Small intestine (tissue), 7 donors: ENCODE results near the gene CACNA1I. TPM values are rescaled to one million over a fixed set of nuclear protein-coding genes. Genes with fewer than 3 reads are reported as not detected.

ENCODE experiments used
- DNase-seq, 2 donors: peaks; one replicate each; pipeline versions ENCODE4 v3.0.0 to v3.0.0-alpha.2; 2013
- FAIRE-seq: peaks from 2 replicates; lab custom pipeline; 2012; peaks lifted over from hg19 to GRCh38; lab: Jason Lieb, UNC
- H3K27ac ChIP-seq, 3 donors: one replicate each; pipeline ENCODE4 v1.5.1; 2013; ENCODE audit warnings: low read length in 2 of 3, mild to moderate bottlenecking in 2 of 3, control low read depth in 1 of 3, inconsistent platforms in 1 of 3, low read depth in 1 of 3, moderate library complexity in 1 of 3
- H3K27me3 ChIP-seq, 3 donors: one replicate each; pipeline ENCODE4 v1.6.1; 2013; ENCODE audit warnings: low read length in 3 of 3, inconsistent platforms in 1 of 3; ENCODE audit not compliant: control insufficient read depth in 3 of 3, insufficient read depth in 3 of 3
- H3K36me3 ChIP-seq, 3 donors: one replicate each; pipeline ENCODE4 v1.6.1; 2013; ENCODE audit warnings: low read length in 3 of 3, inconsistent platforms in 1 of 3, low read depth in 1 of 3, mild to moderate bottlenecking in 1 of 3, moderate library complexity in 1 of 3; ENCODE audit not compliant: control insufficient read depth in 3 of 3, insufficient read depth in 2 of 3
- H3K4me1 ChIP-seq, 3 donors: one replicate each; pipeline ENCODE4 v1.6.1; 2013; ENCODE audit warnings: low read length in 2 of 3, inconsistent platforms in 1 of 3, low read depth in 1 of 3, mild to moderate bottlenecking in 1 of 3, moderate library complexity in 1 of 3; ENCODE audit not compliant: control insufficient read depth in 3 of 3, insufficient read depth in 2 of 3
- H3K4me3 ChIP-seq, 3 donors: one replicate each; pipeline ENCODE4 v1.5.1; 2013; ENCODE audit warnings: low read length in 3 of 3, control low read depth in 1 of 3, inconsistent platforms in 1 of 3, low read depth in 1 of 3, mild to moderate bottlenecking in 1 of 3, moderate library complexity in 1 of 3
- H3K9me3 ChIP-seq, 2 donors: one replicate each; pipeline ENCODE4 v1.6.1; 2013; ENCODE audit warnings: low read depth in 1 of 2, low read length in 1 of 2; ENCODE audit not compliant: control insufficient read depth in 2 of 2, insufficient read depth in 1 of 2
- WGBS, 3 donors: extraction: QIAGEN DNeasy Blood & Tissue Kit; methylation state at CpG; one replicate each; pipeline ENCODE4 v1.1.7; 2013; 5-methylcytosine and 5-hydroxymethylcytosine counted together
- polyA plus RNA-seq, 4 donors: library from polyadenylated mRNA; stranded (reverse) in 3 of 4; unstranded in 1 of 4; fragments of 200-250 nt in 3 of 4; fragments of 120-200 nt in 1 of 4; gene quantifications; one replicate each; pipeline versions ENCODE4 v1.2.1 to v1.2.3, GENCODE V29; 2013
- donor health status: healthy with polysubstance abuse.
- donor health status: control.
- donor health status: control.
- donor health status: Bipolar disorder and iron deficiency.
- donor health status: healthy.

The CACNA1I gene
- polyA plus RNA-seq, 4 donors = under 0.01 to 0.25 (median 0.18) TPM; not detected in 1

DNA sequence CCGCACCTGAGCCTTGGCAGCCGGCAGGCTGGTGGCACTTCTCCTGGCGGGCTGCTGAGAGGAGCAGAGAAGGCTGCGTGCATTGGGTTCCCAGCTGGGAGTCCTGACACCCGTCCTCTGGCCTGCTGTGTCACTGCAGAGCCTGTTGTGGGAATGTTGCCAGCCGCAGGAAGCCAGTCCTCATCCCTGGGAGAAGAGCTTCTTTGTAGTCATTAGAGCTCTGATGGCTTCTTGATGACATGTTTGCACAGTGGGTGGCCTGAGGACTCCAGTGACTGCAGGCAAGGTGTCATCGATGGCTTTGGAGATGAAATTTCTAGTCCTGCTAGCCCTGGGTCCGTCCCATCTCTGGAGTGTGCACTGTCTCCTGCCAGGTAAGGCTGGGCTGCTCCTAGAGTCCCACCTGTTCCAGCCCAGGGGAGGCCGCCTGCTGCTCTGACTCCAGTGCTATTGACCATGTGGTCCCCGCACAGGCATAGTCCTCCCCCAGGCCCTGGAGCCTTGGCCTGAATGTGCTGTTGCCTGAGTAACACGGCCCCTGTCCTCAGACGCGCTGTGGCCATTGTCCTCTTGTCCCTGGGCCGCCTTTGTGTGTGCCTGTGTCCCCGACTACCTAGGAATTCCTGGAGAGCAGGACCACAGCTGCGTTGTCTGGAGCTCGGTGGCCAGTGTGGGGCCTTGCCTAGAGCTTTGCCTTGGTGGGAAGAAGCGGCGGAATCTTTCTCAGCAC is 129.2 kb downstream of the CACNA1I start:
- DNase-seq (no peak), FAIRE-seq (no peak)
- H3K4me3 ChIP-seq = no peak overlapping the region
- no peaks in the 10 kb centered on the region for H3K4me1 ChIP-seq
- no peak overlapping the region for H3K27ac ChIP-seq
- no peaks in the 10 kb centered on the region for H3K9me3 ChIP-seq
- WGBS, 3 donors = 81 to 82% (median 82%) methylated on average over 19 of the region's 19 CpGs
- H3K27me3 ChIP-seq = peaks cover 0 to 16% (median 0%) of the 10 kb centered on the region in 3 donors
- H3K36me3 ChIP-seq = no peaks in the 10 kb centered on the region

- no peaks in the 10 kb centered on the region for H3K36me3 ChIP-seq
- H3K4me3 ChIP-seq = no peak overlapping the region
- H3K27ac ChIP-seq = no peak overlapping the region
- DNase-seq = no peak
- no peaks in the 10 kb centered on the region for H3K4me1 ChIP-seq
- H3K27me3 ChIP-seq = peaks cover 0 to 9% (median 0%) of the 10 kb centered on the region in 3 donors
- WGBS, 3 donors = 73 to 90% (median 79%) methylated on average over 7 of the region's 7 CpGs
- FAIRE-seq = no peak
- no peaks in the 10 kb centered on the region for H3K9me3 ChIP-seq
Observed at GRCh38 chr22:39700565-39700964, 130.0 kb downstream of the CACNA1I start.

- WGBS, 3 donors = 74 to 82% (median 82%) methylated on average over 8 of the region's 8 CpGs
- FAIRE-seq = no peak
Observed at GRCh38 chr22:39703091-39703490, 132.5 kb downstream of the CACNA1I start.

DNA sequence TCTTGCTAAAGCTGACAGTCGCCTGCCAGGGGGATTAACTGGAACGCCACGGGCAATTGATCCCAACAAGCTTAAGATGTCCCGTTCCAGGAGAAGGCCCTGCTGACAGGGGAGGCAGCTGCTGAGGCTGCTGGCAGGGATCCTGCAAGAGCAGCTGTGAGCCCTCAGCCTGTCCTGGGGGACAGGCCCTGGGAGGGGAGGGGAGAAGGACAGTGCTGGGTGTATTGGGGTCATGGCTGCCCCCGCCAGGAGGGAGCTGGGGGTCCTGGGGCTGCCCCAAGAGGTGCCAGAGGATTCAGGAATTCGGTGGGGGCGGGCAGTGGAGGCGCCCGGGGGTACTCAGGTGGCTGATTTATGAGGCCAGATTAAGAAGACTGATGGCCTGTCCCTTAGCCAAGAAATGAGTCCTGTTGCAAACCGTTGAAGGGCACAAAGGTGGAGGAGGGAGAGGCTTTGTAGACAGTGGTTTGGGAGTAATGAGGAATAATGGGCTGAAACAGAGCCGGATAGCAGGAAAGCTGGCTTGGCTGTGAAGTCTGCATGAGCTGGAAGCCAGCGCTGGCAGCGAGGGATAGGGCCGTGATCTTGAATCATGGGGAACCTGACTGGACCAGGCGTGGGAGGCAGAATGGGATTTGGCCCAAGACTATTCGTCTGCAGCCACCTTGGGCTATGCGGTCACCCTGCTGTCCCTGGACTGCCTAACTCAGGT is 133.5 kb downstream of the CACNA1I start:
- H3K9me3 ChIP-seq = no peaks in the 10 kb centered on the region
- peaks cover 0 to 18% (median 0%) of the 10 kb centered on the region in 3 donors for H3K4me1 ChIP-seq
- H3K27me3 ChIP-seq = peaks cover 0 to 3% (median 0%) of the 10 kb centered on the region in 3 donors
- no peak overlapping the region for H3K4me3 ChIP-seq
- H3K27ac ChIP-seq = no peak overlapping the region
- FAIRE-seq (no peak), DNase-seq (no peak)
- no peaks in the 10 kb centered on the region for H3K36me3 ChIP-seq
- 63 to 79% (median 74%) methylated on average over 17 of the region's 17 CpGs for WGBS, 3 donors

More at GRCh38 chr22:39703091-39703490, 132.5 kb downstream of the CACNA1I start:
- H3K4me1 ChIP-seq = peaks cover 0 to 10% (median 0%) of the 10 kb centered on the region in 3 donors
- no peak overlapping the region for H3K27ac ChIP-seq
- no peaks in the 10 kb centered on the region for H3K9me3 ChIP-seq
- no peak for DNase-seq
- H3K36me3 ChIP-seq = no peaks in the 10 kb centered on the region
- H3K27me3 ChIP-seq = peaks cover 0 to 3% (median 0%) of the 10 kb centered on the region in 3 donors
- no peak overlapping the region for H3K4me3 ChIP-seq

DNA sequence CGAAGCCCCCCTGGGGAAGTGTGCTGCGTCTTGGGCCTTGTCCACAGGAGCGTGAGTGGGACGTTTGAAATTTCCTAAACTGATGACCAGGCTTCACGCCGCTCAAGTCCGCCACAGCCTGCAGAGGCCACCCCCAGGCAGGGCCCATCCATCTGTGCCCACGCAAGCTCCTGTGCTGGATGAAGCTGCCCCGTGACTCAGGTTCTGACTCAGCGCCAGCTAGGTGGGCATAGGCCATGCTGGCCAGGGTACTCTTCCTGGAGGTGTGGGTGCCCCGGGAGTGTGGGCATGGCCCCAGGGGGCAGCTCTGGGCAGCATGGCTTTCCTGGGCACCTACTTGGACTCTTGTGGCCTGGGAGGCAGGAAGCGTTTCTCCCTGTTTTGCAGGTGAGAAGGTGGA is 134.8 kb downstream of the CACNA1I start:
- 87 to 96% (median 91%) methylated on average over 12 of the region's 12 CpGs for WGBS, 3 donors

GRCh38 chr22:39706376-39707140 is 136.0 kb downstream of the CACNA1I start:
- no peak for DNase-seq
- no peak overlapping the region for H3K27ac ChIP-seq
- peaks cover 0 to 21% (median 0%) of the 10 kb centered on the region in 3 donors for H3K4me1 ChIP-seq
- no peaks in the 10 kb centered on the region for H3K36me3 ChIP-seq
- no peak overlapping the region for H3K4me3 ChIP-seq
- WGBS, 3 donors = 85 to 87% (median 85%) methylated on average over 27 of the region's 27 CpGs
- no peak for FAIRE-seq
- no peaks in the 10 kb centered on the region for H3K9me3 ChIP-seq
- no peaks in the 10 kb centered on the region for H3K27me3 ChIP-seq

More for the DNA sequence above, 134.8 kb downstream of the CACNA1I start:
- H3K4me1 ChIP-seq = peaks cover 0 to 21% (median 0%) of the 10 kb centered on the region in 3 donors
- DNase-seq (no peak), FAIRE-seq (no peak)
- no peak overlapping the region for H3K4me3 ChIP-seq
- H3K36me3 ChIP-seq = no peaks in the 10 kb centered on the region
- no peaks in the 10 kb centered on the region for H3K9me3 ChIP-seq
- no peak overlapping the region for H3K27ac ChIP-seq
- H3K27me3 ChIP-seq = peaks cover 0 to 1% (median 0%) of the 10 kb centered on the region in 3 donors

- WGBS, 3 donors = 93 to 99% (median 94%) methylated on average over 5 of the region's 5 CpGs
- FAIRE-seq = no peak
- peaks cover 0 to 21% (median 0%) of the 10 kb centered on the region in 3 donors for H3K4me1 ChIP-seq
Observed at GRCh38 chr22:39707351-39707750, 136.8 kb downstream of the CACNA1I start.

DNA sequence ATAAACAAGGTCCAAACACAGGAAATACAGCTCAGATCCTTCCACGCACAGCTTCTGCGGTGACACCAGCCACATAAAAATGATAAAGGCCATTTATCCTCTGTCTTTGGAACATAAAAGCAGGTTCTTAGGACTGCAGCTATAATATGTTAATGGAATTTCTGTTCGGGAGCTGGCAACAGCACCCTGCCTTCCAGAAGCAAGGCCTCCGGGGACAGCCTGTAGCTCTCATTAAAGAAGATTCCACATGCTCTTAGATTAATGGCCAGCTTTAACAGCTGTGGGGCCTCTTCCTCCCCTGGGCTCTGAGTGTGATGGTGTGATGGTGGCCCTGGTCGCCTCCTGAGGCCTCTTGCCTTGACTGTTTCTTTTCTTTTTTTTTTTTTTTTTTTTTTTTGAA is 137.3 kb downstream of the CACNA1I start:
- no peaks in the 10 kb centered on the region for H3K36me3 ChIP-seq
- H3K4me1 ChIP-seq = peaks cover 0 to 24% (median 0%) of the 10 kb centered on the region in 3 donors
- no peak overlapping the region for H3K27ac ChIP-seq
- no peaks in the 10 kb centered on the region for H3K9me3 ChIP-seq
- no peak overlapping the region for H3K4me3 ChIP-seq
- DNase-seq (peak in 1 of 2 donors; percentile 18), FAIRE-seq (no peak)
- no peaks in the 10 kb centered on the region for H3K27me3 ChIP-seq
- WGBS, 3 donors = 76 to 86% (median 83%) methylated on average over 5 of the region's 5 CpGs

More at GRCh38 chr22:39707351-39707750, 136.8 kb downstream of the CACNA1I start:
- Histone ChIP-seq H3K36me3 (no peaks in the 10 kb centered on the region), H3K4me3 (no peak overlapping the region), H3K9me3 (no peaks in the 10 kb centered on the region), H3K27me3 (no peaks in the 10 kb centered on the region), H3K27ac (no peak overlapping the region)
- DNase-seq = no peak
